ENCODE measurements around the gene PTPRT. TPM values are rescaled to one million over a fixed set of nuclear protein-coding genes. Genes with fewer than 3 reads are reported as not detected.

Gene PTPRT
- polyA plus RNA-seq, 3 donors: not detected

- Histone ChIP-seq H3K27ac (ENCODE audit: low read depth in 1 of 2, low read length in 2 of 2) (no peak overlapping the region), H2AFZ (ENCODE audit: insufficient read depth, low read depth, low read length, poor library complexity, severe bottlenecking) (no peak overlapping the region), H3K9me3 (replicated peaks in 1 of 2; ENCODE audit: control insufficient read depth in 1 of 2, insufficient read depth in 1 of 2, low read length in 2 of 2) (no peaks in the 10 kb centered on the region), H3K36me3 (replicated peaks in 1 of 2; ENCODE audit: control insufficient read depth in 1 of 2, insufficient read depth in 2 of 2, low read length in 2 of 2) (no peaks in the 10 kb centered on the region), H3K9ac (ENCODE audit: insufficient read depth, low read length, poor library complexity, severe bottlenecking) (no peak overlapping the region), H4K20me1 (ENCODE audit: insufficient read depth, low read length) (no peaks in the 10 kb centered on the region), H3K79me2 (ENCODE audit: insufficient read depth, low read length) (no peaks in the 10 kb centered on the region), H3K4me3 (replicated peaks in 1 of 3; ENCODE audit: low read depth in 2 of 3, low read length in 3 of 3) (no peak overlapping the region), H3K4me2 (replicated peaks; ENCODE audit: extremely low read depth, low read length, poor library complexity, severe bottlenecking) (no peak overlapping the region), H3K4me1 (ENCODE audit: control insufficient read depth in 1 of 2, insufficient read depth in 2 of 2, low read length in 2 of 2) (no peaks in the 10 kb centered on the region), H3K27me3 (ENCODE audit: control insufficient read depth in 2 of 2, insufficient read depth in 2 of 2, low read length in 2 of 2) (no peaks in the 10 kb centered on the region)
- Mint-ChIP-seq H3K27ac (no peak overlapping the region), H3K36me3 (no peaks in the 10 kb centered on the region), H3K9me3 (peaks cover 0 to 4% (median under 1%) of the 10 kb centered on the region in 7 donors), H3K4me3 (no peak overlapping the region), H3K27me3 (ENCODE audit: low read depth in 3 of 3) (peaks cover 0 to 2% (median 1%) of the 10 kb centered on the region in 3 donors), H3K4me1 (no peaks in the 10 kb centered on the region)
- intact Hi-C loops (cut with micrococcal nuclease): no loop called here
- no peak for DNase-seq
- TF ChIP-seq CTCF (IDR thresholded peaks at IDR 0.05): no peak
- 100% methylated on average over 1 of the region's 2 CpGs for WGBS (ENCODE audit: insufficient coverage)
These were observed 231.2 kb downstream of the PTPRT start for GRCh38 chr20:42958367-42959069.

GRCh38 chr20:42957704-42958095, 232.0 kb downstream of the PTPRT start:
- Mint-ChIP-seq H3K4me1 (no peaks in the 10 kb centered on the region), H3K9me3 (peaks cover 0 to 3% (median 2%) of the 10 kb centered on the region in 7 donors), H3K36me3 (no peaks in the 10 kb centered on the region), H3K27me3 (ENCODE audit: low read depth in 3 of 3) (peaks cover 0 to 2% (median 1%) of the 10 kb centered on the region in 3 donors), H3K27ac (no peak overlapping the region), H3K4me3 (no peak overlapping the region)
- Histone ChIP-seq H3K36me3 (replicated peaks in 1 of 2; ENCODE audit: control insufficient read depth in 1 of 2, insufficient read depth in 2 of 2, low read length in 2 of 2) (no peaks in the 10 kb centered on the region), H2AFZ (ENCODE audit: insufficient read depth, low read depth, low read length, poor library complexity, severe bottlenecking) (no peak overlapping the region), H3K9me3 (replicated peaks in 1 of 2; ENCODE audit: control insufficient read depth in 1 of 2, insufficient read depth in 1 of 2, low read length in 2 of 2) (no peaks in the 10 kb centered on the region), H3K27me3 (ENCODE audit: control insufficient read depth in 2 of 2, insufficient read depth in 2 of 2, low read length in 2 of 2) (no peaks in the 10 kb centered on the region), H3K4me1 (ENCODE audit: control insufficient read depth in 1 of 2, insufficient read depth in 2 of 2, low read length in 2 of 2) (no peaks in the 10 kb centered on the region), H3K4me3 (replicated peaks in 1 of 3; ENCODE audit: low read depth in 2 of 3, low read length in 3 of 3) (no peak overlapping the region), H3K4me2 (replicated peaks; ENCODE audit: extremely low read depth, low read length, poor library complexity, severe bottlenecking) (no peak overlapping the region), H3K27ac (ENCODE audit: low read depth in 1 of 2, low read length in 2 of 2) (no peak overlapping the region), H3K79me2 (ENCODE audit: insufficient read depth, low read length) (no peaks in the 10 kb centered on the region), H3K9ac (ENCODE audit: insufficient read depth, low read length, poor library complexity, severe bottlenecking) (no peak overlapping the region), H4K20me1 (ENCODE audit: insufficient read depth, low read length) (no peaks in the 10 kb centered on the region)
- TF ChIP-seq CTCF (IDR thresholded peaks at IDR 0.05): no peak
- WGBS (ENCODE audit: insufficient coverage): 80% methylated on average over 1 of the region's 1 CpG
- intact Hi-C loops (cut with micrococcal nuclease): no loop called here
- DNase-seq: no peak

All from CD14-positive monocyte (primary cell).